ENCODE results near the gene CYB561. TPM values are rescaled to one million over a fixed set of nuclear protein-coding genes. Genes with fewer than 3 reads are reported as not detected.

Gene CYB561
- total RNA-seq, 1 experiment from 2014 or later, result 67.6 TPM

DNA sequence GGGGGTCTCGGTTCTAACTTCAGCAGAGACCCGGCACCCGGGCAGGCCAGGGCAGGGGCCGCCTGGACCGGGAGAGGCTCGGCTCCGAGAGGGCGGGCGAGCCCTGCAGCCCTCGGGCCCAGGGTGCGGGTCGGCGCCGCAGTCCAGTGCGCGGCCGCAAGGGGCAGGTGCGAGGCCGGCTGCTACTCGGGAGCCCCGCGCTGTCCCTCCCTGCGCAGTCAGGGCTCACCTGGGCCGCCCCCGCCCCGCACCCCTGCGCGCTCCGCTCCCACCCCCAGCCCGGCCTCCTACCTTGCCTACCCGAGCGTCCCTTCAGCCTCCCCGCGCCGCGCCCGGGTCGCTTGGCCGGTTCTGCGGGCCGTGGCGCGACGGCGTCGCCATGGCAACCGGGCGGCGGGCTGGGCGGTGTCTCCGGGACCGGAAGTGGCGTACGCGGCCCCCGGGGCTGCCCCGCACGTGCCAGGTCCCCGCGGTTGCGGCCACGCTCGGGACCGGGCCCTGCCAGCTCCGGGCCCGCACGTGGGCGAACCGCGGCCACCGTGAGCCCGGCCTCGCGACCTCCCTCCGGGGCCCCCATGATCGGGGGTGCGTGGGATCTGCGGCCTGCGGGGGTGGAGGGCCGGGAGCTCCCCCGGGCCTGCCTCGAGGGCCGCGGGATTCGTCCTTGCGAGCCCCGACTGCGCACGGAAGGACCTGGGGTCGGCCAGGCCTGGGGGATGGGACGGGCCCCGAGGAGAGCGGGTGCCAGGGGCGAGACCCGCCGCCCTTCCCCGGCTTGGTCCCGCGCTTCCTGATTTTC, at the start of gene CYB561 (continued):
- TF ChIP-seq, protein P1, sequence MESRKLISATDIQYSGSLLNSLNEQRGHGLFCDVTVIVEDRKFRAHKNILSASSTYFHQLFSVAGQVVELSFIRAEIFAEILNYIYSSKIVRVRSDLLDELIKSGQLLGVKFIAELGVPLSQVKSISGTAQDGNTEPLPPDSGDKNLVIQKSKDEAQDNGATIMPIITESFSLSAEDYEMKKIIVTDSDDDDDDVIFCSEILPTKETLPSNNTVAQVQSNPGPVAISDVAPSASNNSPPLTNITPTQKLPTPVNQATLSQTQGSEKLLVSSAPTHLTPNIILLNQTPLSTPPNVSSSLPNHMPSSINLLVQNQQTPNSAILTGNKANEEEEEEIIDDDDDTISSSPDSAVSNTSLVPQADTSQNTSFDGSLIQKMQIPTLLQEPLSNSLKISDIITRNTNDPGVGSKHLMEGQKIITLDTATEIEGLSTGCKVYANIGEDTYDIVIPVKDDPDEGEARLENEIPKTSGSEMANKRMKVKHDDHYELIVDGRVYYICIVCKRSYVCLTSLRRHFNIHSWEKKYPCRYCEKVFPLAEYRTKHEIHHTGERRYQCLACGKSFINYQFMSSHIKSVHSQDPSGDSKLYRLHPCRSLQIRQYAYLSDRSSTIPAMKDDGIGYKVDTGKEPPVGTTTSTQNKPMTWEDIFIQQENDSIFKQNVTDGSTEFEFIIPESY (IDR thresholded peaks at IDR 0.05; ENCODE audit: extremely low read depth, insufficient replicate concordance, low read length), result no peak
- no peak for TF ChIP-seq TCF7L2 (IDR thresholded peaks at IDR 0.05; ENCODE audit: borderline replicate concordance, extremely low read depth, insufficient read depth, insufficient read length)
- TF ChIP-seq, protein P2, sequence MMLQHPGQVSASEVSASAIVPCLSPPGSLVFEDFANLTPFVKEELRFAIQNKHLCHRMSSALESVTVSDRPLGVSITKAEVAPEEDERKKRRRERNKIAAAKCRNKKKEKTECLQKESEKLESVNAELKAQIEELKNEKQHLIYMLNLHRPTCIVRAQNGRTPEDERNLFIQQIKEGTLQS (IDR thresholded peaks at IDR 0.05), result no peak

DNA sequence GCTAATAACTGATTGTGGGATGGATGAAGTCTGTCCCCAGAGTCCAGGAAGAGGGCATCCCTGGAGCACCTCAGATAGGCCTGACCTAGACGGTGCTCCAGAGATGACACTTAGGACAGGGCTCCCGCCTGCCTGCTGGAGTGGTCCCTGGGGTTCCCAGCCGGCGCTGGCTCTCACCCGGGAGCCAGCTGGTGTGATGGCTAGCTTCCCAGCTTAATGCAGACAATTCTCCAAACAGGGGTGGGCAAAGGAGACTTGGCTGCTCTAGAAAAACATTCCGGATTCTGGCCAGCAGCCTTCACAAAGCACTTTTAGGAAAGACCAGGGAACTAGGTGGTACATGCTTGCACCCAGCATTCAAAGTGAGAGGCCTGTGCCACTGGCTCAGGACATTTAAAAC, 49.4 kb upstream of the CYB561 start:
- no peaks in the 10 kb centered on the region for H3K9me3 ChIP-seq (ENCODE audit: control insufficient read depth in 1 of 2, insufficient read depth in 1 of 2, low read depth in 1 of 2, low read length in 2 of 2)
- intact Hi-C loops (cut with micrococcal nuclease), result no loop called here
- H3K27me3 ChIP-seq (ENCODE audit: insufficient read depth, low read length), result peaks cover under 1% of the 10 kb centered on the region; the same call in 1 of the 2 replicates
- TF ChIP-seq EGR1 (IDR thresholded peaks at IDR 0.05; ENCODE audit: low read depth), result no peak
- TF ChIP-seq, protein P3, sequence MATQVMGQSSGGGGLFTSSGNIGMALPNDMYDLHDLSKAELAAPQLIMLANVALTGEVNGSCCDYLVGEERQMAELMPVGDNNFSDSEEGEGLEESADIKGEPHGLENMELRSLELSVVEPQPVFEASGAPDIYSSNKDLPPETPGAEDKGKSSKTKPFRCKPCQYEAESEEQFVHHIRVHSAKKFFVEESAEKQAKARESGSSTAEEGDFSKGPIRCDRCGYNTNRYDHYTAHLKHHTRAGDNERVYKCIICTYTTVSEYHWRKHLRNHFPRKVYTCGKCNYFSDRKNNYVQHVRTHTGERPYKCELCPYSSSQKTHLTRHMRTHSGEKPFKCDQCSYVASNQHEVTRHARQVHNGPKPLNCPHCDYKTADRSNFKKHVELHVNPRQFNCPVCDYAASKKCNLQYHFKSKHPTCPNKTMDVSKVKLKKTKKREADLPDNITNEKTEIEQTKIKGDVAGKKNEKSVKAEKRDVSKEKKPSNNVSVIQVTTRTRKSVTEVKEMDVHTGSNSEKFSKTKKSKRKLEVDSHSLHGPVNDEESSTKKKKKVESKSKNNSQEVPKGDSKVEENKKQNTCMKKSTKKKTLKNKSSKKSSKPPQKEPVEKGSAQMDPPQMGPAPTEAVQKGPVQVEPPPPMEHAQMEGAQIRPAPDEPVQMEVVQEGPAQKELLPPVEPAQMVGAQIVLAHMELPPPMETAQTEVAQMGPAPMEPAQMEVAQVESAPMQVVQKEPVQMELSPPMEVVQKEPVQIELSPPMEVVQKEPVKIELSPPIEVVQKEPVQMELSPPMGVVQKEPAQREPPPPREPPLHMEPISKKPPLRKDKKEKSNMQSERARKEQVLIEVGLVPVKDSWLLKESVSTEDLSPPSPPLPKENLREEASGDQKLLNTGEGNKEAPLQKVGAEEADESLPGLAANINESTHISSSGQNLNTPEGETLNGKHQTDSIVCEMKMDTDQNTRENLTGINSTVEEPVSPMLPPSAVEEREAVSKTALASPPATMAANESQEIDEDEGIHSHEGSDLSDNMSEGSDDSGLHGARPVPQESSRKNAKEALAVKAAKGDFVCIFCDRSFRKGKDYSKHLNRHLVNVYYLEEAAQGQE (IDR thresholded peaks at IDR 0.05; ENCODE audit: low read depth), result no peak
- no peak for TF ChIP-seq ZNF274 (IDR thresholded peaks at IDR 0.05; ENCODE audit: low read depth, low read length)
- TF ChIP-seq POLR2A (IDR thresholded peaks at IDR 0.05; ENCODE audit: borderline replicate concordance, extremely low read depth, insufficient read depth, insufficient read length), result no peak
- no peak for TF ChIP-seq CBX3 (IDR thresholded peaks at IDR 0.05; ENCODE audit: low read depth)
- TF ChIP-seq FOSL1 (IDR thresholded peaks at IDR 0.05; ENCODE audit: low read depth), result no peak
- TF ChIP-seq EZH2 (IDR thresholded peaks at IDR 0.05), result no peak
- TF ChIP-seq, protein P4, sequence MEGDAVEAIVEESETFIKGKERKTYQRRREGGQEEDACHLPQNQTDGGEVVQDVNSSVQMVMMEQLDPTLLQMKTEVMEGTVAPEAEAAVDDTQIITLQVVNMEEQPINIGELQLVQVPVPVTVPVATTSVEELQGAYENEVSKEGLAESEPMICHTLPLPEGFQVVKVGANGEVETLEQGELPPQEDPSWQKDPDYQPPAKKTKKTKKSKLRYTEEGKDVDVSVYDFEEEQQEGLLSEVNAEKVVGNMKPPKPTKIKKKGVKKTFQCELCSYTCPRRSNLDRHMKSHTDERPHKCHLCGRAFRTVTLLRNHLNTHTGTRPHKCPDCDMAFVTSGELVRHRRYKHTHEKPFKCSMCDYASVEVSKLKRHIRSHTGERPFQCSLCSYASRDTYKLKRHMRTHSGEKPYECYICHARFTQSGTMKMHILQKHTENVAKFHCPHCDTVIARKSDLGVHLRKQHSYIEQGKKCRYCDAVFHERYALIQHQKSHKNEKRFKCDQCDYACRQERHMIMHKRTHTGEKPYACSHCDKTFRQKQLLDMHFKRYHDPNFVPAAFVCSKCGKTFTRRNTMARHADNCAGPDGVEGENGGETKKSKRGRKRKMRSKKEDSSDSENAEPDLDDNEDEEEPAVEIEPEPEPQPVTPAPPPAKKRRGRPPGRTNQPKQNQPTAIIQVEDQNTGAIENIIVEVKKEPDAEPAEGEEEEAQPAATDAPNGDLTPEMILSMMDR (IDR thresholded peaks at IDR 0.05 in 2 of 3, conservative IDR thresholded peaks at IDR 0.05 in 1 of 3; ENCODE audit: borderline replicate concordance in 1 of 3, insufficient read depth in 1 of 3, low read depth in 2 of 3, low read length in 2 of 3), result no peak
- no peak for TF ChIP-seq SIN3A (IDR thresholded peaks at IDR 0.05; ENCODE audit: low read depth)
- no peak for TF ChIP-seq ZFX (IDR thresholded peaks at IDR 0.05)
- TF ChIP-seq, protein P1 (IDR thresholded peaks at IDR 0.05; ENCODE audit: extremely low read depth, insufficient replicate concordance, low read length), result no peak
- no peak overlapping the region for H3K27ac ChIP-seq (ENCODE audit: low read depth, low read length)
- no TSS peak for BruUV-seq (replicated peaks)
- no peak overlapping the region for H3K4me3 ChIP-seq (replicated peaks in 1 of 2; ENCODE audit: low read depth in 1 of 2, low read length in 2 of 2)
- DNase-seq (ENCODE audit: low read depth, low spot score) (no peak), ATAC-seq (no peak)
- H4K20me1 ChIP-seq (ENCODE audit: insufficient read depth), result no peaks in the 10 kb centered on the region
- ChIA-PET RAD21 (ENCODE audit: low non-redundant PET in 1 of 2, low total read pairs in 2 of 2, uncharacterized antibody in 2 of 2, unreplicated experiment in 2 of 2) (no interaction called here), POLR2A (no interaction called here), CTCF (interaction anchor here (0.9 kb wide), 1 partner anchor 60 kb away, joined by 3 read pairs; no protein-coding TSS in a partner anchor)
- H3K79me2 ChIP-seq (ENCODE audit: insufficient read depth, low read length), result no peaks in the 10 kb centered on the region
- no peaks in the 10 kb centered on the region for H3K4me1 ChIP-seq (ENCODE audit: control insufficient read depth in 1 of 2, insufficient read depth in 2 of 2, low read length in 2 of 2)
- no peak overlapping the region for H3K9ac ChIP-seq (ENCODE audit: low read length)
- no peaks in the 10 kb centered on the region for H3K36me3 ChIP-seq (ENCODE audit: control insufficient read depth in 1 of 2, insufficient read depth in 2 of 2, low read length in 2 of 2)
- H2AFZ ChIP-seq (ENCODE audit: low read depth, low read length, poor library complexity, severe bottlenecking), result no peak overlapping the region
- H3K4me2 ChIP-seq (ENCODE audit: low read length), result no peak overlapping the region
- no peaks in the 10 kb centered on the region for H3K9me2 ChIP-seq (ENCODE audit: insufficient read depth)

Measured in HCT116 (cell line).